DOHH2 (cell line): ENCODE results near the gene SUPT7L.
A peak's percentile ranks its signal among the peaks of the same experiment; 100 is the strongest.
"Not testable (repeated sequence)": the region's sequence is repeated elsewhere in the genome, so short reads cannot be mapped to it uniquely, and the experiment has no call there.

Experiments
- H3F3A ChIP-seq: fragments of 200-600 bp; sonication (generic), shearing (Covaris generic); 2 replicates; pipeline ENCODE4 v1.6.0; 2016; ENCODE audit warnings: antibody characterized with exemption, mild to moderate bottlenecking; ENCODE audit not compliant: control insufficient read depth, insufficient read depth
- H3K27ac ChIP-seq: fragments of 200-600 bp; sonication (generic); 2 replicates; pipeline ENCODE4 v1.5.1; 2014; ENCODE audit warnings: low read depth, mild to moderate bottlenecking, low read length, moderate library complexity
- H3K27me3 ChIP-seq: fragments of 200-600 bp; sonication (generic); 2 replicates; pipeline ENCODE4 v1.6.1; 2014; ENCODE audit warnings: mild to moderate bottlenecking, low read length, mixed read lengths; ENCODE audit not compliant: control insufficient read depth
- H3K36me3 ChIP-seq: fragments of 200-600 bp; sonication (generic); 2 replicates; pipeline ENCODE4 v1.6.1; 2014; ENCODE audit warnings: mild to moderate bottlenecking, low read length, moderate library complexity, mixed read lengths; ENCODE audit not compliant: control insufficient read depth
- H3K4me1 ChIP-seq: fragments of 200-600 bp; sonication (generic); 2 replicates; pipeline ENCODE4 v1.6.1; 2014; ENCODE audit warnings: mild to moderate bottlenecking, low read length, mixed read lengths; ENCODE audit not compliant: control insufficient read depth
- H3K4me2 ChIP-seq: fragments of 200-600 bp; sonication (generic); 2 replicates; pipeline ENCODE4 v1.6.0; 2014; ENCODE audit warnings: mild to moderate bottlenecking, low read length, moderate library complexity
- H3K4me3 ChIP-seq: fragments of 200-600 bp; sonication (generic); 2 replicates; pipeline ENCODE4 v1.5.1; 2014; ENCODE audit warnings: mild to moderate bottlenecking, low read length, mixed read lengths
- H3K79me2 ChIP-seq: fragments of 200-600 bp; sonication (generic); 2 replicates; pipeline ENCODE4 v1.6.1; 2014; ENCODE audit warnings: mild to moderate bottlenecking, low read length, mixed read lengths; ENCODE audit not compliant: control insufficient read depth
- H3K9me2 ChIP-seq: fragments of 200-600 bp; sonication (generic); replicated peaks from 2 replicates; pipeline ENCODE4 v1.6.1; 2014; ENCODE audit warnings: mild to moderate bottlenecking, low read length, mixed read lengths; ENCODE audit not compliant: control insufficient read depth
- H3K9me3 ChIP-seq: fragments of 200-600 bp; sonication (generic); 2 replicates; pipeline ENCODE4 v1.6.1; 2014; ENCODE audit warnings: antibody characterized with exemption, low read length, mixed read lengths; ENCODE audit not compliant: control insufficient read depth, insufficient read depth
- H4K20me1 ChIP-seq: fragments of 200-600 bp; sonication (generic); 2 replicates; pipeline ENCODE4 v1.6.0; 2014; ENCODE audit warnings: low read depth, mild to moderate bottlenecking, antibody characterized with exemption, low read length, moderate library complexity; ENCODE audit not compliant: control insufficient read depth, insufficient read depth
- CTCF ChIP-seq: fragments of 200-600 bp; sonication (generic); IDR thresholded peaks from one replicate; pipeline ENCODE4 v1.5.1; 2014; ENCODE audit warnings: antibody characterized with exemption, mild to moderate bottlenecking, low read depth, low read length; ENCODE audit not compliant: poor library complexity, severe bottlenecking
- EZH2phosphoT487 ChIP-seq: fragments of 200-600 bp; sonication (generic); IDR thresholded peaks from 2 replicates; pipeline ENCODE4 v1.6.1; 2017; ENCODE audit warnings: borderline replicate concordance, mild to moderate bottlenecking, antibody characterized with exemption, low read length, moderate library complexity, mixed read lengths

The SUPT7L gene

GRCh38 chr2:27636766-27637165 lies 26.6 kb downstream of the SUPT7L start:
- no peaks in the 10 kb centered on the region for H3K9me2 ChIP-seq
- TF ChIP-seq EZH2phosphoT487 (no peak), CTCF (no peak)
- H3K4me2 ChIP-seq: no peak overlapping the region
- no peak overlapping the region for H3K27ac ChIP-seq
- 0 out of 2 replicates have a peak, but pooled peaks cover 3% of the 10 kb centered on the region for H3F3A ChIP-seq
- no peaks in the 10 kb centered on the region for H3K4me1 ChIP-seq
- H3K27me3 ChIP-seq: no peaks in the 10 kb centered on the region
- no peaks in the 10 kb centered on the region for H3K79me2 ChIP-seq
- peaks cover 85% of the 10 kb centered on the region for H3K36me3 ChIP-seq
- no peak overlapping the region for H3K4me3 ChIP-seq
- H4K20me1 ChIP-seq: no peaks in the 10 kb centered on the region
- H3K9me3 ChIP-seq: no peaks in the 10 kb centered on the region

- H3K4me1 ChIP-seq: peaks cover 7% of the 10 kb centered on the region
- no peak overlapping the region for H3K27ac ChIP-seq
- peaks cover 79% of the 10 kb centered on the region for H3K36me3 ChIP-seq
- peaks cover 16% of the 10 kb centered on the region for H3K79me2 ChIP-seq
- H3K4me3 ChIP-seq: no peak overlapping the region
- no peak overlapping the region for H3K4me2 ChIP-seq
- no peaks in the 10 kb centered on the region for H3K9me2 ChIP-seq
- no peaks in the 10 kb centered on the region for H4K20me1 ChIP-seq
- H3F3A ChIP-seq: no peaks in the 10 kb centered on the region
- H3K27me3 ChIP-seq: no peaks in the 10 kb centered on the region
- no peak for TF ChIP-seq EZH2phosphoT487
- TF ChIP-seq CTCF: no peak
- no peaks in the 10 kb centered on the region for H3K9me3 ChIP-seq
Observed at GRCh38 chr2:27634291-27634690, 29.1 kb downstream of the SUPT7L start.

- not testable (repeated sequence) for H4K20me1 ChIP-seq, H3K9me3 ChIP-seq, H3K27ac ChIP-seq, H3K27me3 ChIP-seq, H3K4me3 ChIP-seq, H3K9me2 ChIP-seq, H3F3A ChIP-seq
- Histone ChIP-seq H3K4me1 (peaks cover 31% of the 10 kb centered on the region), H3K79me2 (peaks cover 20% of the 10 kb centered on the region), H3K36me3 (peaks cover 52% of the 10 kb centered on the region), H3K4me2 (peak overlapping the region; percentile 74; the same call in 1 of the 2 replicates)
Observed at GRCh38 chr2:27630257-27630656, 33.2 kb downstream of the SUPT7L start.

- Histone ChIP-seq H3K27me3 (no peaks in the 10 kb centered on the region), H3K36me3 (peaks cover 50% of the 10 kb centered on the region), H3K9me3 (no peaks in the 10 kb centered on the region), H4K20me1 (no peaks in the 10 kb centered on the region), H3K4me3 (peak within 1 kb of the TSS; percentile 88), H3F3A (peaks cover 7% of the 10 kb centered on the region; the same call in 1 of the 2 replicates), H3K4me1 (peaks cover 31% of the 10 kb centered on the region), H3K9me2 (no peaks in the 10 kb centered on the region), H3K79me2 (peaks cover 20% of the 10 kb centered on the region), H3K4me2 (peak within 1 kb of the TSS; percentile 74), H3K27ac (peak within 1 kb of the TSS; percentile 26)
- no peak for TF ChIP-seq EZH2phosphoT487
- no peak for TF ChIP-seq CTCF
Observed at GRCh38 chr2:27628767-27629709, 34.4 kb downstream of the SUPT7L start, which contains the start of the genes CCDC121 and GPN1. CCDC121 (minus strand) TSS chr2:27629012; CDS start chr2:27627799, 1,213 bp downstream. GPN1 (plus strand) TSS chr2:27629050; CDS start chr2:27629059, 9 bp downstream.
